Panc1 (cell line): ENCODE results near the gene UBAC1. TPM values are rescaled to one million over a fixed set of nuclear protein-coding genes. Genes with fewer than 3 reads are reported as not detected.
A peak's percentile ranks its signal among the peaks of the same experiment; 100 is the strongest.
"Not testable (repeated sequence)": the region's sequence is repeated elsewhere in the genome, so short reads cannot be mapped to it uniquely, and the experiment has no call there.

Source experiments
- ATAC-seq: fragments of 200-7000 bp; cut with Tn5 transposase; 2 replicates; pipeline ENCODE4 v1.9.1; 2020; ENCODE audit warnings: mild to moderate bottlenecking, moderate library complexity
- BruUV-seq: library from RNA; stranded (reverse); fragments of 400-500 nt; replicated peaks from 2 replicates; lab custom pipeline; 2021; lab: Mats Ljungman, UMichigan
- CTCF ChIA-PET: fragments of 300-600 bp; sonication (Branson Sonifier 250); formaldehyde crosslinking; loops from one replicate; lab custom pipeline; 2022; ENCODE audit warnings: antibody characterized with exemption; lab: Charles Lee
- POLR2A ChIA-PET: fragments of 300-600 bp; sonication (Branson Sonifier 250); formaldehyde crosslinking; loops from one replicate; lab custom pipeline; 2022; ENCODE audit warnings: antibody characterized with exemption; lab: Charles Lee
- DNase-seq: peaks from one replicate; pipeline ENCODE4 v3.0.0-alpha.2; 2010; ENCODE audit warnings: low read depth, low spot score
- H3K27ac ChIP-seq: 2 replicates; pipeline ENCODE4 v1.5.1; 2011; ENCODE audit warnings: mild to moderate bottlenecking, low read length, inconsistent platforms
- H3K27me3 ChIP-seq: fragments of 200-500 bp; sonication (Bioruptor generic); 2 replicates; pipeline ENCODE4 v1.6.0; 2014; ENCODE audit warnings: low read length, inconsistent platforms; ENCODE audit not compliant: control insufficient read depth, insufficient read depth
- H3K36me3 ChIP-seq: fragments of 200-500 bp; sonication (Bioruptor generic); 2 replicates; pipeline ENCODE4 v1.5.1; 2014; ENCODE audit warnings: inconsistent platforms, mild to moderate bottlenecking, low read length, moderate library complexity; ENCODE audit not compliant: control insufficient read depth, insufficient read depth
- H3K4me1 ChIP-seq: 2 replicates; pipeline ENCODE4 v1.5.1; 2011; ENCODE audit warnings: inconsistent platforms, mild to moderate bottlenecking, low read length, moderate library complexity; ENCODE audit not compliant: control insufficient read depth, insufficient read depth
- H3K4me3 ChIP-seq, 2 experiments: 2 replicates each; pipeline ENCODE4 v1.5.1; 2011 to 2012; ENCODE audit warnings: low read depth in 2 of 2, low read length in 2 of 2, mild to moderate bottlenecking in 2 of 2, inconsistent platforms in 1 of 2, moderate library complexity in 1 of 2
- H3K9me3 ChIP-seq: fragments of 200-500 bp; sonication (Bioruptor generic); 2 replicates; pipeline ENCODE4 v1.5.1; 2014; ENCODE audit warnings: low read depth, mild to moderate bottlenecking, inconsistent platforms, low read length, moderate library complexity; ENCODE audit not compliant: control insufficient read depth, insufficient read depth
- POLR2AphosphoS5 ChIP-seq: IDR thresholded peaks from 2 replicates; pipeline ENCODE4 v1.6.1; 2012; ENCODE audit warnings: mild to moderate bottlenecking, low read depth, low read length, moderate library complexity
- REST ChIP-seq, 2 experiments: IDR thresholded peaks; 2 replicates each; pipeline ENCODE4 v1.6.1; 2011 to 2012; ENCODE audit warnings: low read depth in 2 of 2, control low read depth in 1 of 2, low read length in 1 of 2, mild to moderate bottlenecking in 1 of 2, moderate library complexity in 1 of 2; ENCODE audit not compliant: insufficient read depth in 1 of 2
- SIN3A ChIP-seq: IDR thresholded peaks from 2 replicates; pipeline ENCODE4 v1.6.1; 2012; ENCODE audit warnings: low read depth, mild to moderate bottlenecking, low read length, moderate library complexity, borderline replicate concordance; ENCODE audit not compliant: insufficient read depth
- TCF7L2 ChIP-seq: IDR thresholded peaks from 2 replicates; pipeline ENCODE4 v1.6.1; 2011; ENCODE audit warnings: mild to moderate bottlenecking, low read depth, low read length, inconsistent platforms
- in situ Hi-C: cut with HindIII; loops from 2 replicates; pipeline ENCODE4 v1.10.0; 2016; ENCODE audit warnings: low sequenced_read_pairs, low pct_unique_long_range_greater_than_20kb
- intact Hi-C: fragments of 100-400 bp; cut with micrococcal nuclease; formaldehyde crosslinking; loops from one replicate; pipeline ENCODE4 v1.10.0; 2022; ENCODE audit not compliant: unreplicated experiment
- total RNA-seq: library from RNA; stranded (reverse); gene quantifications from one replicate; pipeline ENCODE4 v1.2.1, GENCODE V29; 2021; ENCODE audit not compliant: unreplicated experiment
- TF ChIP-seq, protein P1 (sequence below): fragments of 450-650 bp; IDR thresholded peaks from 2 replicates; pipeline ENCODE4 v1.5.1; 2017; ENCODE audit warnings: mild to moderate bottlenecking

UBAC1 gene
- total RNA-seq, 1 experiment from 2014 or later, result 38.0 TPM

DNA sequence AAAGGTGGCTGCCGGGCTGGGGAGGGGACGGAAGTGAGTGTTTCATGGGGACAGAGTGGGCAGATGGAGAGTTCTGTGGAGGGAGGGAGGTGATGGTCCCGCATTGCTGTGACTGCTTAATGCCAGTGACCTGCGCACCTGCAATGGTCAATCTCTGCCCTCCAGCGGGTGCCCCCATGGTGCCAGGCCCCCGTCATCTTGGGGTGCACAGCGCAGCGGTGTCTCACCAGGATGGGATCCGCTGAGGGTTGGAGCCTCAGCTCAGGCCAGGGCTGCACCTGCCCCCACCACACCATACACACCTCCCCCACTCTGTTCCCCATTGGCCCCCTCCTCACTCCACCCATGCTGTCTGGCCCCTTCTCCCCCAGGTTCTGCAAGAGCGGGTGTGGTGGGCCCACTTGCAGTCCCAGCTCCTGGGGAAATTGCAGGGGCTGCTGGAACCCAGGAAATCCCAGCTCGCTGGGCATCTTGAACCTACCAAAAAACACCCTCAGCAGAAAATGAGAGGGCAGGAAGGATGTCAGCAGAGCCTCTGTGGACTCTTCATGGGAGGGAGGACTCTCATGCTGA, 41.8 kb downstream of the UBAC1 start:
- no TSS peak for BruUV-seq
- Histone ChIP-seq H3K27ac (no peak overlapping the region), H3K36me3 (no peaks in the 10 kb centered on the region), H3K4me1 (no peaks in the 10 kb centered on the region), H3K27me3 (no peaks in the 10 kb centered on the region), H3K4me3 (no peak overlapping the region), H3K9me3 (peaks cover 18% of the 10 kb centered on the region; the same call in 1 of the 2 replicates)
- ATAC-seq, result peak; percentile 20; the same call in 1 of the 2 replicates
- intact Hi-C loops, result no loop called here
- TF ChIP-seq TCF7L2 (no peak), POLR2AphosphoS5 (no peak; the same call in 1 of the 2 replicates), REST (IDR thresholded peaks at IDR 0.05; ENCODE audit: insufficient read depth in 1 of 2, low read depth in 2 of 2, low read length in 1 of 2) (no peak), SIN3A (no peak)
- TF ChIP-seq, protein P1, sequence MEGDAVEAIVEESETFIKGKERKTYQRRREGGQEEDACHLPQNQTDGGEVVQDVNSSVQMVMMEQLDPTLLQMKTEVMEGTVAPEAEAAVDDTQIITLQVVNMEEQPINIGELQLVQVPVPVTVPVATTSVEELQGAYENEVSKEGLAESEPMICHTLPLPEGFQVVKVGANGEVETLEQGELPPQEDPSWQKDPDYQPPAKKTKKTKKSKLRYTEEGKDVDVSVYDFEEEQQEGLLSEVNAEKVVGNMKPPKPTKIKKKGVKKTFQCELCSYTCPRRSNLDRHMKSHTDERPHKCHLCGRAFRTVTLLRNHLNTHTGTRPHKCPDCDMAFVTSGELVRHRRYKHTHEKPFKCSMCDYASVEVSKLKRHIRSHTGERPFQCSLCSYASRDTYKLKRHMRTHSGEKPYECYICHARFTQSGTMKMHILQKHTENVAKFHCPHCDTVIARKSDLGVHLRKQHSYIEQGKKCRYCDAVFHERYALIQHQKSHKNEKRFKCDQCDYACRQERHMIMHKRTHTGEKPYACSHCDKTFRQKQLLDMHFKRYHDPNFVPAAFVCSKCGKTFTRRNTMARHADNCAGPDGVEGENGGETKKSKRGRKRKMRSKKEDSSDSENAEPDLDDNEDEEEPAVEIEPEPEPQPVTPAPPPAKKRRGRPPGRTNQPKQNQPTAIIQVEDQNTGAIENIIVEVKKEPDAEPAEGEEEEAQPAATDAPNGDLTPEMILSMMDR, result no peak
- CTCF ChIA-PET, result no interaction called here
- DNase-seq, result no peak
- POLR2A ChIA-PET, result no interaction called here
- in situ Hi-C loops, result no loop called here

DNA sequence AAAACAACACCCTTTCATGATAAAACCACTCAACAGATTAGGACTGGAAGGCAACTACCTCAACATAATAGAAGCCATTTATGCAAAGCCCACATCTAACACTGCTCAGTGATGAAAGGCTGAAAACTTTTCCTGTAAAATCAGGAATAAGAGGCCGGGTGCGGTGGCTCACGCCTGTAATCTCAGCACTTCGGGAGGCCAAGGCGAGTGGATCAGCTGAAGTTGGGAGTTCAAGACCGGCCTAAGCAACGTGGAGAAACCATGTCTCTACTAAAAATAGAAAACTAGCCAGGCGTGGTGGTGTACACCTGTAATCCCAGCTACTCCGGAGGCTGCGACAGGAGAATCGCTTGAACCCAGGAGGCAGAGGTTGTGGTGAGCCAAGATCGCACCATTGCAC, 44.9 kb downstream of the UBAC1 start:
- peaks cover 29% of the 10 kb centered on the region; the same call in 1 of the 2 replicates for H3K9me3 ChIP-seq
- H3K4me1 ChIP-seq, H3K27ac ChIP-seq, DNase-seq, H3K4me3 ChIP-seq, CTCF ChIA-PET, ATAC-seq, BruUV-seq, H3K36me3 ChIP-seq, in situ Hi-C loops, POLR2A ChIA-PET, intact Hi-C loops, H3K27me3 ChIP-seq: not testable (repeated sequence)

- no peak for DNase-seq
- H3K36me3 ChIP-seq, result no peaks in the 10 kb centered on the region
- H3K4me3 ChIP-seq, result no peak overlapping the region
- TF ChIP-seq, protein P1, result no peak
- no peak for TF ChIP-seq REST (IDR thresholded peaks at IDR 0.05; ENCODE audit: insufficient read depth in 1 of 2, low read depth in 2 of 2, low read length in 1 of 2)
- TF ChIP-seq POLR2AphosphoS5, result no peak
- no peak for TF ChIP-seq SIN3A
- no peak for TF ChIP-seq TCF7L2
- no peak overlapping the region for H3K27ac ChIP-seq
- in situ Hi-C loops (no loop called here), intact Hi-C loops (no loop called here)
- no peak for ATAC-seq
- H3K9me3 ChIP-seq, result peaks cover 32% of the 10 kb centered on the region; the same call in 1 of the 2 replicates
- BruUV-seq, result no TSS peak
- H3K27me3 ChIP-seq, result no peaks in the 10 kb centered on the region
- ChIA-PET CTCF (no interaction called here), POLR2A (no interaction called here)
- H3K4me1 ChIP-seq, result no peaks in the 10 kb centered on the region
Observed at GRCh38 chr9:135914921-135915320, 46.3 kb downstream of the UBAC1 start.
